Stimulated activated naive CD8-positive, alpha-beta T cell treated with anti-CD3 and anti-CD28 coated beads, Interleukin-15, amount 100 ng/mL, for 72 hours (primary cell): Measurements from ENCODE around the gene PTGR2.
"Not testable (repeated sequence)": the region's sequence is repeated elsewhere in the genome, so short reads cannot be mapped to it uniquely, and the experiment has no call there.

Experiments
- ATAC-seq: fragments of 150-1000 bp; cut with Tn5 transposase; 2 replicates; pipeline ENCODE4 v1.10.0; 2021; ENCODE audit warnings: mild to moderate bottlenecking, moderate library complexity
- DNase-seq, 2 donors: peaks; one replicate each; pipeline ENCODE4 v3.0.0; 2021 to 2022
- H3K27ac Mint-ChIP-seq, 2 donors: one replicate each; pipeline ENCODE4 v1.8.0; 2022; ENCODE audit warnings: mild to moderate bottlenecking in 2 of 2, mixed read lengths in 2 of 2, moderate library complexity in 2 of 2
- H3K27me3 Mint-ChIP-seq: one replicate; pipeline ENCODE4 v1.8.0; 2022; ENCODE audit warnings: mixed read lengths
- H3K4me1 Mint-ChIP-seq: one replicate; pipeline ENCODE4 v1.8.0; 2022; ENCODE audit warnings: mild to moderate bottlenecking, mixed read lengths
- H3K4me3 Mint-ChIP-seq, 2 donors: one replicate each; pipeline ENCODE4 v1.8.0; 2022; ENCODE audit warnings: mild to moderate bottlenecking in 2 of 2, mixed read lengths in 2 of 2, moderate library complexity in 1 of 2
- H3K9me3 Mint-ChIP-seq, 2 donors: one replicate each; pipeline ENCODE4 v1.8.0; 2022; ENCODE audit warnings: mixed read lengths in 2 of 2

Gene PTGR2

DNA sequence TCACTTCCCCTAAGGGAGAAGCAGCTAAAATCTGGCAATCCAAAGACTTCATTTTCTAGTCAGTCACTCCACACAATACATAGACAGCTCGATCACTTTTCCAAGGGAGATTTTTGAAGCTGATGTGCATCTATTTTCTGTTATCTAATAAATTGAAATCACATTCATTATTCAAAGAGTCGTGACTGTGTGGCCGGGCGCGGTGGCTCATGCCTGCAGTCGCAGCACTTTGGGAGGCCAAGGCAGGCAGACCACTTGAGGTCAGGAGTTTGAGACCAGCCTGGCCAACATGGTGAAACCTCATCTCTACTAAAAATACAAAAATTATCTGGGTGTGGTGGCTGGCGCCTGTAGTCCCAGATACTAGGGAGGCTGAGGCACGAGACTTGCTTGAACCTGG is 27.1 kb upstream of the PTGR2 start:
- Mint-ChIP-seq H3K27ac (no peak overlapping the region), H3K4me3 (no peak overlapping the region), H3K27me3 (no peaks in the 10 kb centered on the region), H3K4me1 (peaks cover 12% of the 10 kb centered on the region), H3K9me3 (no peaks in the 10 kb centered on the region)
- ATAC-seq (no peak), DNase-seq (no peak)

- no peaks in the 10 kb centered on the region for H3K27me3 Mint-ChIP-seq
- no peak overlapping the region for H3K27ac Mint-ChIP-seq
- DNase-seq: peak; percentile 74 to 84
- H3K9me3 Mint-ChIP-seq: no peaks in the 10 kb centered on the region
- ATAC-seq: peak; percentile 87
- no peak overlapping the region for H3K4me3 Mint-ChIP-seq
- H3K4me1 Mint-ChIP-seq: peaks cover 19% of the 10 kb centered on the region
These were observed 26.0 kb upstream of the PTGR2 start for GRCh38 chr14:73825551-73826188.

GRCh38 chr14:73827190-73827589 is 24.4 kb upstream of the PTGR2 start:
- not testable (repeated sequence) for H3K27me3 Mint-ChIP-seq, H3K9me3 Mint-ChIP-seq, DNase-seq, H3K4me3 Mint-ChIP-seq, H3K27ac Mint-ChIP-seq, ATAC-seq
- peaks cover 19% of the 10 kb centered on the region for H3K4me1 Mint-ChIP-seq

GRCh38 chr14:73829071-73829470 is 22.6 kb upstream of the PTGR2 start:
- ATAC-seq: no peak
- no peaks in the 10 kb centered on the region for H3K9me3 Mint-ChIP-seq
- peak overlapping the region; percentile 4 to 10 for H3K4me3 Mint-ChIP-seq
- H3K27me3 Mint-ChIP-seq: no peaks in the 10 kb centered on the region
- DNase-seq: no peak
- peaks cover 19% of the 10 kb centered on the region for H3K4me1 Mint-ChIP-seq
- H3K27ac Mint-ChIP-seq: no peak overlapping the region

GRCh38 chr14:73829526-73830431 is 21.9 kb upstream of the PTGR2 start:
- no peaks in the 10 kb centered on the region for H3K9me3 Mint-ChIP-seq
- H3K4me3 Mint-ChIP-seq: peak overlapping the region; percentile 63 to 78
- peak; percentile 40 to 60 for DNase-seq
- ATAC-seq: peak; percentile 90
- peaks cover 19% of the 10 kb centered on the region for H3K4me1 Mint-ChIP-seq
- H3K27ac Mint-ChIP-seq: peak overlapping the region; percentile 4 to 90
- H3K27me3 Mint-ChIP-seq: no peaks in the 10 kb centered on the region

GRCh38 chr14:73833034-73833433 is 18.6 kb upstream of the PTGR2 start:
- Mint-ChIP-seq H3K27ac (no peak overlapping the region), H3K4me1 (peaks cover 20% of the 10 kb centered on the region), H3K4me3 (no peak overlapping the region), H3K9me3 (no peaks in the 10 kb centered on the region), H3K27me3 (no peaks in the 10 kb centered on the region)
- ATAC-seq (no peak), DNase-seq (no peak)

DNA sequence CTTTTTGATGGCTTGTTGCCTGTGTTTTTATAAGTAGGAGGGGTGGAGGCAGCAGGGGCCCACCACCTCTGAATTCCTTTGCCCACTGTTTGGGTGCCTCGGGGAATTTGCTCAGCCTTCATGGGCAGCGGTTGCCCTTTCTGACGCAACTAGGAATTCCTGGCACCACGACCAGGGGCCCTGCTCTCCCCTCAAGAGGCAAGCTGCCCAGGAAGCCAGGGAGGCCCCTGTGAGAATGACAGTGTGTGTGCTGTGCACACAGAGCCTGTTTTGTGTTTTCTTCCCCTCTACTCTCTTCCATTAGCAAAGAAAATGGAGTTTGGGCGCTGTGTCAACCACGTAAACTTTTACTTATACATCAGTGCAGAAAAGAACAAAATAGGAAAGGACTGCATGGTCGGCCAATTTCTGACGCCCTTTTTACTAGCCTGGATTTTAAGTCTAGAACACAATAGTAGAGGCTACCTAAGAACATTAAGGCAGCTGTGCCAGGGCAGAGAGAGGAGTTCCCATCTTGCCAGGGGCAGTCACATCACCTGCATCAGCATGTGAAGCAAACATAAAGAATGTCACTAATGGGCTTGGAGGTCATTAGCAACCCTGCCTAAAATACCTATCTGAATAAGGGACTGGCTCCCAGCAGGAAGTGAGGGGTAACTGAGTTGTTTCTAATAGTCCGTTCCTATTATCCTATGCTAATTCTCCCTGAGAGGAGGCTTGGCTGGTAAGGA is 17.9 kb upstream of the PTGR2 start:
- no peak for DNase-seq
- Mint-ChIP-seq H3K4me3 (no peak overlapping the region), H3K4me1 (peaks cover 20% of the 10 kb centered on the region), H3K9me3 (no peaks in the 10 kb centered on the region), H3K27me3 (no peaks in the 10 kb centered on the region), H3K27ac (no peak overlapping the region)
- no peak for ATAC-seq

DNA sequence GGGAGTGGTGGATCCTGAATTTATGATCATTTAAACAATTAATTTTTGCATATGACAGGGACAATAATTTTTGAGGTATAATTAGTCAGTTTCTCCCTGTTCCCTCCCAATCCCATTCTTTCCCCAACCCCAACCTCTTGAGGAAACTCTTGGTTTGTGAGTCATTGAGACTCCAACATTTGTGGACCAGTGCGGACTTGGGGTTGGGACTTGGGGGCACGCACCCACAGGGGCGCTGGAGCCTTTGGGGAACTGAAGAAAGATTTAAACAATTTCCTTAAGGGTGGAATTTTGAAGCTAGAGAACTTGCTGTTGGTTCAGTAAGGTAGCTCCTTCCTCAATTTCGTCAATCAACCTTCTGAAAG is 17.4 kb upstream of the PTGR2 start:
- no peaks in the 10 kb centered on the region for H3K9me3 Mint-ChIP-seq
- no peak overlapping the region for H3K27ac Mint-ChIP-seq
- ATAC-seq (no peak), DNase-seq (no peak)
- peaks cover 15% of the 10 kb centered on the region for H3K4me1 Mint-ChIP-seq
- no peak overlapping the region for H3K4me3 Mint-ChIP-seq
- no peaks in the 10 kb centered on the region for H3K27me3 Mint-ChIP-seq

DNA sequence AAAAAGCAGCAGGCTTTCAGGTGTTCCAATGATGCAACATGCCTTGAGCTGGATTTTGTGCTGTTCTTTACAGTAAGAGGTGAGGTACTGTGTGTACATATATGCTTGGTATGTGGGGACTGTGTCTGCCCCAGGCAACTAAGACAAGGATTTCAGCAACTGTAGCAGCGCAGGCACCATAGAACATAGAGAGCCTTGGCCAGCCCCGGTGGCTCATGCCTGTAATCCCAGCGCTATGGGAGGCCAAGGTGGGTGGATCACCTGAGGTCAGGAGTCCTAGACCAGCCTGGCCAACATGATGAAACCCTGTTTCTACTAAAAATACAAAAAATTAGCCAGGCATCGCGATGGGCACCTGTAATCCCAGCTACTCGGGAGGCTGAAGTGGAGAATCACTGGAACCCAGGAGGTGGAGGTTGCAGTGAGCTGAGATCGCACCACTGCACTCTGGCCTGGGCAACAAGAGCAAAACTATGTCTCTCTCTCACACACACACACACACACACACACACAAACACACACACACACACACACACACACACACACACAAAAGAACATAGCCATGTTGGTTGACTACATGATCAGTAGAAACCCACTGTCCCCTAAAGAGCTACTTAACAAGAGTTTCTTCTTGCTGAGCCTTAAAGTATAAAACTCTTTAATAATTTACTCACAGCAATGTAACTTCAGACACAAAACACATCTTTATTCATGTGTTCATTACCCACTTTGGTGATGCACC is 13.2 kb upstream of the PTGR2 start:
- not testable (repeated sequence) for H3K9me3 Mint-ChIP-seq, H3K4me1 Mint-ChIP-seq, ATAC-seq, DNase-seq, H3K4me3 Mint-ChIP-seq, H3K27me3 Mint-ChIP-seq
- peak overlapping the region in 1 of 2 donors; percentile 30 for H3K27ac Mint-ChIP-seq

- peaks cover 2% of the 10 kb centered on the region for H3K4me1 Mint-ChIP-seq
- no peak for ATAC-seq
- H3K27ac Mint-ChIP-seq: no peak overlapping the region
- no peak overlapping the region for H3K4me3 Mint-ChIP-seq
- DNase-seq: no peak
- H3K9me3 Mint-ChIP-seq: peaks cover 0 to 5% of the 10 kb centered on the region in 2 donors
- H3K27me3 Mint-ChIP-seq: no peaks in the 10 kb centered on the region
These were observed 9.4 kb upstream of the PTGR2 start for GRCh38 chr14:73842201-73842600.

- ATAC-seq (no peak), DNase-seq (no peak)
- Mint-ChIP-seq H3K4me3 (no peak overlapping the region), H3K27ac (no peak overlapping the region), H3K9me3 (peaks cover 0 to 5% of the 10 kb centered on the region in 2 donors), H3K4me1 (no peaks in the 10 kb centered on the region), H3K27me3 (no peaks in the 10 kb centered on the region)
These were observed 8.8 kb upstream of the PTGR2 start for GRCh38 chr14:73842851-73843250.

DNA sequence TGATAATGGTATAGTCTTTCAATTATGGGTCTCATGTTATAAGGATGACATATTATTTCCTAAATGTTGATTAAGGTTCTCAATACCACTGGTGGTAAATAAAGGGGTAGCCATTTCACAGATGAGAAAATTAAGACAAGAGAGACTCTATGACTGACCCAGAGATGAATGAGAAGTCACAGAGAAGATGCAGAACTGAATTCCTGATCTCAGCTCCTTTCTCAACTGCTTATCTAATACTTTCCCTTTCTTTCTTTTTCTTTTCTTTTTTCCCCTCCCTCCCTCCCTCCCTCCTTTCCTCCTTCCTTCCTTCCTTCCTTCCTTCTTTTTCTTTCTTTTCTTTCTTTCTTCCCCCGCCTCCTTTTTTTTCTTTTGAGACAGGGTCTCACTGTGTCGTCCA is 8.3 kb upstream of the PTGR2 start:
- peak overlapping the region in 1 of 2 donors; percentile 84 for H3K27ac Mint-ChIP-seq
- H3K4me3 Mint-ChIP-seq: no peak overlapping the region
- H3K4me1 Mint-ChIP-seq: no peaks in the 10 kb centered on the region
- H3K27me3 Mint-ChIP-seq: no peaks in the 10 kb centered on the region
- no peak for DNase-seq
- no peak for ATAC-seq
- H3K9me3 Mint-ChIP-seq: peaks cover 0 to 5% of the 10 kb centered on the region in 2 donors

DNA sequence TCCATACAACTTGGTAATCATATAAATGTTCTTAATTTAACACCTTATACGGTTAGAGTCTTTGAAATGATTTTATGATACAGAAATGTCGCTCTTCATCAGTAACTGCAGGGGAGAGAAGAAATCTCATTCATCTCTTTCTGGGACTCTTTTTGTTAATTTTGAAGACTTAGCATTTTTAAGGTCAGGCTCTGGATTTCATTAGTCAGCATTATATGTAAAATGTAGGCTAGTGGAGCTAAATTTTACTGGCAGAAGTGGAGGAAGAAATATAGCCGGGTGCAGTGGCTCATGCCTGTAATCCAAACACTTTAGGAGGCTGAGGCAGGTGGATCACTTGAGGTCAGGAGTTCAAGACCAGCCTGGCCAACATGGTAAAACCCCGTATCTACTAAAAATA is 4.7 kb upstream of the PTGR2 start:
- Mint-ChIP-seq H3K4me3 (no peak overlapping the region), H3K27ac (no peak overlapping the region), H3K27me3 (no peaks in the 10 kb centered on the region), H3K4me1 (peaks cover 12% of the 10 kb centered on the region), H3K9me3 (peaks cover 0 to 5% of the 10 kb centered on the region in 2 donors)
- ATAC-seq: no peak
- DNase-seq: no peak

GRCh38 chr14:73851000-73851399 is 631 bp upstream of the PTGR2 start:
- Mint-ChIP-seq H3K27me3 (no peaks in the 10 kb centered on the region), H3K4me3 (peak overlapping the region; percentile 98), H3K4me1 (peaks cover 28% of the 10 kb centered on the region), H3K9me3 (no peaks in the 10 kb centered on the region), H3K27ac (peak overlapping the region; percentile 99)
- DNase-seq: no peak
- no peak for ATAC-seq

- Mint-ChIP-seq H3K9me3 (no peaks in the 10 kb centered on the region), H3K27ac (no peak overlapping the region), H3K4me3 (no peak overlapping the region), H3K4me1 (no peaks in the 10 kb centered on the region), H3K27me3 (no peaks in the 10 kb centered on the region)
- no peak for ATAC-seq
- no peak for DNase-seq
These were observed 7.5 kb downstream of the PTGR2 start for GRCh38 chr14:73859145-73859544.
